Thoracic aorta (tissue), 2 donors: ENCODE measurements around the gene PTPRB. TPM values are rescaled to one million over a fixed set of nuclear protein-coding genes. Genes with fewer than 3 reads are reported as not detected.

Experiments
- ATAC-seq: fragments of 150-250 bp; one replicate; pipeline ENCODE4 v1.8.0; 2017; ENCODE audit warnings: low read depth; ENCODE audit not compliant: insufficient number of reproducible peaks, low FRiP score
- DNase-seq: peaks from one replicate; pipeline ENCODE4 v3.0.0-alpha.2; 2020; ENCODE audit warnings: low spot score
- H3K27ac ChIP-seq, 2 donors: fragments of 200-600 bp; sonication (generic); 1 replicate in 1 of 2; 2 replicates in 1 of 2; pipeline ENCODE4 v1.5.1; 2016; ENCODE audit warnings: mild to moderate bottlenecking in 2 of 2, moderate library complexity in 2 of 2
- H3K27me3 ChIP-seq: fragments of 200-600 bp; sonication (generic); replicated peaks from 2 replicates; pipeline ENCODE4 v1.6.0; 2016; ENCODE audit warnings: mild to moderate bottlenecking; ENCODE audit not compliant: insufficient read depth
- H3K36me3 ChIP-seq: fragments of 200-600 bp; sonication (generic); one replicate; pipeline ENCODE4 v1.5.1; 2016
- H3K4me1 ChIP-seq, 2 donors: fragments of 200-600 bp; sonication (generic); 1 replicate in 1 of 2; 2 replicates in 1 of 2; pipeline versions ENCODE4 v1.5.1 to v1.6.0; 2016; ENCODE audit warnings: low read depth in 2 of 2, mild to moderate bottlenecking in 1 of 2; ENCODE audit not compliant: control insufficient read depth in 1 of 2
- H3K4me3 ChIP-seq: fragments of 200-600 bp; sonication (generic); 2 replicates; pipeline ENCODE4 v1.5.1; 2016; ENCODE audit warnings: mild to moderate bottlenecking
- H3K9me3 ChIP-seq: fragments of 200-600 bp; sonication (generic); 2 replicates; pipeline ENCODE4 v1.5.1; 2016
- CTCF ChIP-seq: fragments of 200-600 bp; sonication (generic); IDR thresholded peaks from one replicate; pipeline ENCODE4 v1.5.1; 2019; ENCODE audit warnings: antibody characterized with exemption
- total RNA-seq, 2 donors: library from RNA; depleted of rRNA; stranded (reverse); fragments of >200 nt; gene quantifications; one replicate each; pipeline versions ENCODE4 v1.1.0 to v1.2.3, GENCODE V29; 2016

PTPRB gene
- total RNA-seq, 2 donors from 2014 or later, result 21.9 to 39.0 TPM

DNA sequence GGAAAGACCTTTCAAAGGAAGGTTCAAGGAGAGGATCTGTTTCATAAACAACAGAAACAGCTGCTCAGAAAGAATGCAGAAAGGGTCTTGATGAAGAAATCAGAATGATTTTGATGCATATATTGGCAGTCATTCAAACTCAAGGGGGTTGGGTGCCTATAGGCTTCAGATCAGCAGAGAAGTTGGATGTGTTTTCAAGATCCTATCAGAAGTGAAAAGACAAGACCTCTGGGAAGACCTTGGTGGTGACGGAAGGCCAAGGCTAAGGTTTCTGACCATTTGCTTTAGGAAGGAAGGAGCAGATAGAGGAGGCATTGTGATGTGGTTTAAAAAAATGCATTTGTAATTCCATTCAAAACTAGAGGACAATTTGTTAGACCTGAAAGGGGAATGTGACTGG is 15.2 kb upstream of the PTPRB start:
- Histone ChIP-seq H3K4me3 (no peak overlapping the region), H3K27ac (no peak overlapping the region)
- ATAC-seq, result no peak

GRCh38 chr12:70648831-70649230 is 11.6 kb upstream of the PTPRB start:
- H3K27ac ChIP-seq, result peak overlapping the region in 1 of 2 donors; percentile 22
- H3K4me1 ChIP-seq, result peaks cover 19 to 41% of the 10 kb centered on the region in 2 donors
- DNase-seq (no peak), ATAC-seq (no peak)
- H3K27me3 ChIP-seq, result no peaks in the 10 kb centered on the region
- H3K4me3 ChIP-seq, result no peak overlapping the region
- no peaks in the 10 kb centered on the region for H3K9me3 ChIP-seq
- no peak for TF ChIP-seq CTCF
- no peaks in the 10 kb centered on the region for H3K36me3 ChIP-seq

More for the DNA sequence above, 15.2 kb upstream of the PTPRB start:
- Histone ChIP-seq H3K9me3 (no peaks in the 10 kb centered on the region), H3K36me3 (no peaks in the 10 kb centered on the region), H3K27me3 (no peaks in the 10 kb centered on the region), H3K4me1 (peaks cover 11 to 17% of the 10 kb centered on the region in 2 donors)
- TF ChIP-seq CTCF, result no peak
- no peak for DNase-seq

- ATAC-seq, result no peak
- H3K4me1 ChIP-seq, result peaks cover 19 to 41% of the 10 kb centered on the region in 2 donors
These were observed 11.0 kb upstream of the PTPRB start for GRCh38 chr12:70648191-70648590.

DNA sequence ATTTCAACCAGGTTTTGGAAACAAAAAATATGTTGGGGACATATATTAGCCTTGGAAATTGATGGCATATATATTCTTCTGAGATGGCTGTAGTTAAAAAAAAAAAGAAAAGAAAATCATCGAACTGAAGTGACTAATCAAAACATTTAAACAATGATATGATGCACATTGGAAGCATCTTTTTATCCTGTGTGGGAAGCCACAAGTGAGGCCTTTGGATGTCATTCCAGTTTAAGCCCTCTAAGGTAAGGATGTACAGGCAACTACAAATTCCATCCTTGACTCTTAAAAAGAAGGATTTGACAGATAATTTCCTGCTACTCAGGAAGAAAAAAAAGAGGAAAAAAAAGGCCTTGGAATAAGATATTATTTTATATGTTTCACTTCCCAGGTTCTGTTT is 9.6 kb upstream of the PTPRB start:
- no peak overlapping the region for H3K27ac ChIP-seq
- DNase-seq, result no peak
- no peak for TF ChIP-seq CTCF

More at GRCh38 chr12:70648191-70648590, 11.0 kb upstream of the PTPRB start:
- no peaks in the 10 kb centered on the region for H3K9me3 ChIP-seq
- no peaks in the 10 kb centered on the region for H3K36me3 ChIP-seq
- DNase-seq, result no peak
- H3K27me3 ChIP-seq, result no peaks in the 10 kb centered on the region
- peak overlapping the region in 1 of 2 donors; percentile 4 for H3K27ac ChIP-seq
- TF ChIP-seq CTCF, result no peak
- H3K4me3 ChIP-seq, result no peak overlapping the region

GRCh38 chr12:70645494-70646317 is 8.5 kb upstream of the PTPRB start:
- Histone ChIP-seq H3K4me1 (peaks cover 19 to 41% of the 10 kb centered on the region in 2 donors), H3K36me3 (no peaks in the 10 kb centered on the region), H3K9me3 (no peaks in the 10 kb centered on the region), H3K27ac (peak overlapping the region; percentile 29 to 41), H3K27me3 (no peaks in the 10 kb centered on the region), H3K4me3 (peak overlapping the region; percentile 20)
- ATAC-seq, result peak; percentile 50
- no peak for TF ChIP-seq CTCF
- DNase-seq, result peak; percentile 21

More for the DNA sequence above, 9.6 kb upstream of the PTPRB start:
- no peaks in the 10 kb centered on the region for H3K27me3 ChIP-seq
- no peaks in the 10 kb centered on the region for H3K36me3 ChIP-seq
- peaks cover 19 to 41% of the 10 kb centered on the region in 2 donors for H3K4me1 ChIP-seq
- H3K4me3 ChIP-seq, result no peak overlapping the region
- no peaks in the 10 kb centered on the region for H3K9me3 ChIP-seq
- no peak for ATAC-seq
